ENCODE data around the gene DNAJC1.

GRCh38 chr10:21891439-21891838 lies 112.1 kb downstream of the DNAJC1 start:
- TF ChIP-seq CTCF (IDR thresholded peaks at IDR 0.05) (no peak), ESRRA (IDR thresholded peaks at IDR 0.05; ENCODE audit: borderline replicate concordance, low read length) (no peak), POLR2A (IDR thresholded peaks at IDR 0.05; ENCODE audit: low read length) (no peak), ZSCAN20 (CRISPR knock-in tag; IDR thresholded peaks at IDR 0.05) (no peak), JUNB (IDR thresholded peaks at IDR 0.05) (no peak)
